Type B pancreatic cell (in vitro differentiated cells): ENCODE measurements around the gene PTPN23. TPM values are rescaled to one million over a fixed set of nuclear protein-coding genes. Genes with fewer than 3 reads are reported as not detected.

Experiments used
- DNase-seq: peaks from one replicate; pipeline ENCODE4 v3.0.0; 2021; ENCODE audit warnings: mixed read lengths; ENCODE audit not compliant: unreplicated experiment; ENCODE audit errors: extremely low spot score
- H3K27ac Mint-ChIP-seq: 2 replicates; pipeline ENCODE4 v1.8.0; 2021; ENCODE audit warnings: mild to moderate bottlenecking, mixed read lengths
- H3K27me3 Mint-ChIP-seq: 2 replicates; pipeline ENCODE4 v1.8.0; 2021; ENCODE audit warnings: mixed read lengths
- H3K36me3 Mint-ChIP-seq: 2 replicates; pipeline ENCODE4 v1.8.0; 2021; ENCODE audit warnings: mixed read lengths
- H3K4me1 Mint-ChIP-seq: one replicate; pipeline ENCODE4 v1.8.0; 2021; ENCODE audit warnings: mixed read lengths; ENCODE audit not compliant: unreplicated experiment
- H3K4me3 Mint-ChIP-seq: 2 replicates; pipeline ENCODE4 v1.8.0; 2021; ENCODE audit warnings: mild to moderate bottlenecking, mixed read lengths
- H3K9me3 Mint-ChIP-seq: 2 replicates; pipeline ENCODE4 v1.8.0; 2021; ENCODE audit warnings: mixed read lengths
- CTCF ChIP-seq: fragments of 200-600 bp; sonication (generic); conservative IDR thresholded peaks from 2 replicates; pipeline ENCODE4 v1.5.0; 2021; ENCODE audit warnings: antibody characterized with exemption, mild to moderate bottlenecking
- total RNA-seq: library from RNA; stranded (reverse); gene quantifications from 2 replicates; pipeline ENCODE4 v1.2.1, GENCODE V29; 2021; ENCODE audit warnings: low replicate concordance

The PTPN23 gene
- total RNA-seq, 1 donor from 2014 or later: 52.5 TPM

- peak; percentile 87 for DNase-seq
- H3K4me1 Mint-ChIP-seq: peaks cover 33% of the 10 kb centered on the region
- H3K27me3 Mint-ChIP-seq: no peaks in the 10 kb centered on the region
- H3K36me3 Mint-ChIP-seq: peaks cover 16% of the 10 kb centered on the region
- H3K4me3 Mint-ChIP-seq: peak overlapping the region; percentile 100
- no peak for TF ChIP-seq CTCF
- peak overlapping the region; percentile 100 for H3K27ac Mint-ChIP-seq
- H3K9me3 Mint-ChIP-seq: no peaks in the 10 kb centered on the region
Observed at GRCh38 chr3:47381317-47382157, 716 bp downstream of the PTPN23 start.

GRCh38 chr3:47384425-47384824 is 3.6 kb downstream of the PTPN23 start:
- Mint-ChIP-seq H3K27ac (peak overlapping the region; percentile 96), H3K27me3 (no peaks in the 10 kb centered on the region), H3K36me3 (peaks cover 24% of the 10 kb centered on the region), H3K4me3 (peak overlapping the region; percentile 71), H3K9me3 (no peaks in the 10 kb centered on the region), H3K4me1 (peaks cover 29% of the 10 kb centered on the region)
- TF ChIP-seq CTCF: no peak
- DNase-seq: no peak

GRCh38 chr3:47385007-47385406 is 4.2 kb downstream of the PTPN23 start:
- Mint-ChIP-seq H3K27me3 (no peaks in the 10 kb centered on the region), H3K9me3 (no peaks in the 10 kb centered on the region), H3K4me3 (peak overlapping the region; percentile 71), H3K27ac (peak overlapping the region; percentile 96), H3K4me1 (peaks cover 23% of the 10 kb centered on the region), H3K36me3 (peaks cover 24% of the 10 kb centered on the region)
- DNase-seq: no peak
- TF ChIP-seq CTCF: no peak

GRCh38 chr3:47385796-47386195 is 5.0 kb downstream of the PTPN23 start:
- H3K4me3 Mint-ChIP-seq: no peak overlapping the region

GRCh38 chr3:47392933-47393332 is 12.1 kb downstream of the PTPN23 start:
- no peaks in the 10 kb centered on the region for H3K9me3 Mint-ChIP-seq
- no peak overlapping the region for H3K4me3 Mint-ChIP-seq
- no peak overlapping the region for H3K27ac Mint-ChIP-seq
- no peak for TF ChIP-seq CTCF
- H3K27me3 Mint-ChIP-seq: no peaks in the 10 kb centered on the region
- peaks cover 12% of the 10 kb centered on the region for H3K36me3 Mint-ChIP-seq
- DNase-seq: no peak
- peaks cover 11% of the 10 kb centered on the region for H3K4me1 Mint-ChIP-seq

More at GRCh38 chr3:47385796-47386195, 5.0 kb downstream of the PTPN23 start:
- Mint-ChIP-seq H3K27ac (peak overlapping the region; percentile 96), H3K9me3 (no peaks in the 10 kb centered on the region), H3K36me3 (peaks cover 20% of the 10 kb centered on the region), H3K4me1 (peaks cover 18% of the 10 kb centered on the region), H3K27me3 (no peaks in the 10 kb centered on the region)
- no peak for TF ChIP-seq CTCF
- no peak for DNase-seq
